GM21786 (cell line): ENCODE results near the gene DCUN1D2.

Experiments
- ATAC-seq: cut with Tn5 transposase; IDR thresholded peaks from one replicate; pipeline ENCODE4 v1.9.1; 2021; ENCODE audit not compliant: unreplicated experiment

The DCUN1D2 gene

GRCh38 chr13:113428469-113428865 lies 62.0 kb downstream of the DCUN1D2 start:
- ATAC-seq = no peak

GRCh38 chr13:113427562-113428468 lies 62.7 kb downstream of the DCUN1D2 start:
- no peak for ATAC-seq

GRCh38 chr13:113426591-113426986 lies 63.9 kb downstream of the DCUN1D2 start:
- ATAC-seq = no peak

GRCh38 chr13:113425941-113426590 lies 64.4 kb downstream of the DCUN1D2 start:
- no peak for ATAC-seq

GRCh38 chr13:113423520-113424163 lies 66.9 kb downstream of the DCUN1D2 start:
- ATAC-seq = no peak

GRCh38 chr13:113422807-113423519 lies 67.5 kb downstream of the DCUN1D2 start:
- ATAC-seq = no peak

- ATAC-seq = no peak
Measured at GRCh38 chr13:113421673-113422270, 68.7 kb downstream of the DCUN1D2 start.

- no peak for ATAC-seq
Measured at GRCh38 chr13:113420833-113421600, 69.5 kb downstream of the DCUN1D2 start.

- ATAC-seq = no peak
Measured at GRCh38 chr13:113420232-113420631, 70.3 kb downstream of the DCUN1D2 start.

- no peak for ATAC-seq
Measured at GRCh38 chr13:113419531-113420193, 70.8 kb downstream of the DCUN1D2 start.

GRCh38 chr13:113418722-113419049 lies 71.8 kb downstream of the DCUN1D2 start:
- no peak for ATAC-seq

GRCh38 chr13:113417836-113418721 lies 72.4 kb downstream of the DCUN1D2 start:
- no peak for ATAC-seq

GRCh38 chr13:113417008-113417751 lies 73.3 kb downstream of the DCUN1D2 start:
- ATAC-seq = no peak

- ATAC-seq = no peak
Measured at GRCh38 chr13:113415825-113416224, 74.7 kb downstream of the DCUN1D2 start.

GRCh38 chr13:113415032-113415431 lies 75.5 kb downstream of the DCUN1D2 start:
- no peak for ATAC-seq

GRCh38 chr13:113414335-113414734 lies 76.2 kb downstream of the DCUN1D2 start:
- ATAC-seq = no peak

- ATAC-seq = no peak
Measured at GRCh38 chr13:113413898-113414282, 76.6 kb downstream of the DCUN1D2 start.
